ENCODE measurements around the gene MACROD2. TPM values are rescaled to one million over a fixed set of nuclear protein-coding genes. Genes with fewer than 3 reads are reported as not detected.
A peak's percentile ranks its signal among the peaks of the same experiment; 100 is the strongest.

Gene MACROD2
- total RNA-seq, 3 donors from 2014 or later: 3.2 to 7.6 (median 6.4) TPM

DNA sequence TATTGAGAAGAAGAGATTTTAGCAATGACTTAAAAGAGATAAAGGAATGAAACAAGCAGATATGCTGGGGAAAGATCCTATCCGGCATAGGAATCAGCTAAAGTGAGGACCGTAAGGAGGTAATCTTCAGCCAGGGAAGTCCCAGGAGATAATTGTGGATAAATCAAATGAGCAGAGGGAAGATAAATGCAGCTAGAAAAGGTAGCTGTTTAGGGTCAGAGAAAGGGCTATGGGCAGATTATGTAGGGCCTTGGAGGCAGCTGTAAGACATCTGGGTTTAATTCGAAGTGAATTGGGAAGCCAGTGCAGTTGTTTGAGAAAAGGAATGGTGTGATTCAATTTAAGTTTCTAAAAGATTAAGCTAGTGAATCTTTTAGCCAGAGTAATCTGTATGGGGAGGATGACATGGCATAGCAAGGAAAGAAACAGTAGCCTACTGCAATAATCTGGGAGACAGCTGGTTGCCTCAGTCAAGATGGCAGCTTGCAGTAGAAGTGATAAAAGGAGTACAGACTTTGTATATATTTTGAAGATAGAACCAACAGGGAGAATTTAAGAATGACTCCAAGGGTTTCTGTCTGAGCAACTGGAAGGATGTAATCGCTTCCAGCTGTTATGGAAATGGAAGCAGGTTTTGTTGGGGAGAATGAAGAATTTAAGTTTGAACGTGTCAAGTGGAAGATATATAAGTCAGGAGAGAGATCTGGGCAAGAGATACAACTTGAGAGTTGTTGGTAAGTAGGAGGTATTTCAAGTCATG lies 894.4 kb downstream of the MACROD2 start:
- Histone ChIP-seq H3K36me3 (ENCODE audit: low read depth) (no peaks in the 10 kb centered on the region), H3K4me3 (no peak overlapping the region), H3K4me1 (ENCODE audit: low read depth) (no peaks in the 10 kb centered on the region), H3K9me3 (no peaks in the 10 kb centered on the region)
- intact Hi-C loops (cut with DNase I, micrococcal nuclease): no loop called here
- DNase-seq (no peak), ATAC-seq (no peak)
- TF ChIP-seq CTCF (IDR thresholded peaks at IDR 0.05): no peak

DNA sequence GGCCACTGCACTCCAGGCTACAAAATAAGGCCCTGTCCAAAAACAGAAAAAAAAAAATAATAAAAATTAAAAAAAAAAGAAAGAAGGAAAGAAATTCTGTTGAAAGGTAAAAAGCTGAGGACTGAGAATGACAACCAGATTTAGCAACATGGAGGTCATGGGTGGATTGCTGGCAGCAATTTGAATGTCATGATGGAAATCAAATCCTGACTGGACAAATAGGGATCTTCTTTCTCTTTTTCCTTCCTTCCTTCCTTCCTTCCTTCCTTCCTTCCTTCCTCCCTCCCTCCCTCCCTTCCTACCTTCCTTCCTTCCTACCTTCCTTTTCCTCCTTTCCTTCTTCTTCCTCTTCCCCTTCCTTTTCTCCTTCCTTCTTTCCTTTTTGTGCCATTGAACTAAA lies 895.4 kb downstream of the MACROD2 start:
- Histone ChIP-seq H3K4me3 (no peak overlapping the region), H3K9me3 (no peaks in the 10 kb centered on the region), H3K4me1 (ENCODE audit: low read depth) (no peaks in the 10 kb centered on the region), H3K36me3 (ENCODE audit: low read depth) (no peaks in the 10 kb centered on the region)
- no peak for ATAC-seq
- DNase-seq: no peak
- intact Hi-C loops (cut with DNase I, micrococcal nuclease): no loop called here
- TF ChIP-seq CTCF (IDR thresholded peaks at IDR 0.05): no peak

DNA sequence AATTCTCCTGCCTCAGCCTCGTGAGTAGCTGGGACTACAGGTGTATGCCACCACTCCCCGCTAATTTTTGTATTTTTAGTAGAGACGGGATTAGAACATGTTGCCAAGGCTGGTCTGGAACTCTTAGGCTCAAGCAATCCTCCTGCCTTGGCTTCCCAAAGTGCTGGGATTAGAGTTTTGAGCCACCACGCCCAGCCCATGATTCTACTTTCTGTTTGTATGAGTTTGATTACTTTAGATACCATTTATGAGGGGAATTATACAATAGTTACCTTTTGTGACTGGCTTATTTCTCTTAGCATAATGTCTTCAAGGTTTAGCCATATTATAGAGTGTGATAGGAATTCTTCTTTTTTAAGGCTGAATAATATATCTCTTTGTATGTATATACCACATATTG lies 897.5 kb downstream of the MACROD2 start:
- TF ChIP-seq CTCF (IDR thresholded peaks at IDR 0.05): no peak
- intact Hi-C loops (cut with DNase I, micrococcal nuclease): no loop called here
- no peak overlapping the region for H3K4me3 ChIP-seq
- ATAC-seq: peak; percentile 68
- DNase-seq: peak in 1 of 3 donors; percentile 67
- H3K9me3 ChIP-seq: no peaks in the 10 kb centered on the region
- no peaks in the 10 kb centered on the region for H3K4me1 ChIP-seq (ENCODE audit: low read depth)
- H3K36me3 ChIP-seq (ENCODE audit: low read depth): no peaks in the 10 kb centered on the region

DNA sequence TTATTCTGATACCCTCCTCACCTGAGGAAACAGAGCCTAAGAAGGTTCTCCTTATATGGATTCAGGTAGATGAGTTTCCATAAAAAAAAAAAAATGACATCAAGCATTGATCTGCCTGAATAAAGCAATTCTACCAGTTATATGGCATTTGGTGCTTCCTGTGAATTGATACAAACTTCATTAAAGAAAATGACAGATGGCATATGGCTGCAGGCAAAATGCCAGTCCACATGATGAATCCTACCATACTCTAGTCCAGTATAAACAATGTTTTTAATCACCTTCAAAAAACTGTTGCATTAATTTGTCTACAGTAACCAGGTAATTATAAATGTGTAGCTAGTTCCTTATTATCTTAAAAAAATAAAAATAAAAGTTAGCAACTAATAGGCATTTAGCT lies 901.3 kb downstream of the MACROD2 start:
- DNase-seq (peak in 1 of 3 donors; percentile 58), ATAC-seq (peak; percentile 15)
- Histone ChIP-seq H3K9me3 (no peaks in the 10 kb centered on the region), H3K36me3 (ENCODE audit: low read depth) (no peaks in the 10 kb centered on the region), H3K4me1 (ENCODE audit: low read depth) (no peaks in the 10 kb centered on the region), H3K4me3 (no peak overlapping the region)
- no peak for TF ChIP-seq CTCF (IDR thresholded peaks at IDR 0.05)
- intact Hi-C loops (cut with DNase I, micrococcal nuclease): no loop called here

GRCh38 chr20:14897608-14898007 lies 902.3 kb downstream of the MACROD2 start:
- Histone ChIP-seq H3K36me3 (ENCODE audit: low read depth) (no peaks in the 10 kb centered on the region), H3K4me1 (ENCODE audit: low read depth) (no peaks in the 10 kb centered on the region), H3K4me3 (no peak overlapping the region), H3K9me3 (no peaks in the 10 kb centered on the region)
- no peak for TF ChIP-seq CTCF (IDR thresholded peaks at IDR 0.05)
- no peak for ATAC-seq
- intact Hi-C loops (cut with DNase I, micrococcal nuclease): no loop called here
- DNase-seq: no peak
